AG08395 (cell line): ENCODE results near the gene C19orf67.
A peak's percentile ranks its signal among the peaks of the same experiment; 100 is the strongest.

Experiments used
- DNase-seq: peaks from one replicate; pipeline ENCODE4 v3.0.0; 2012; ENCODE audit warnings: mixed read lengths, low spot score

Gene C19orf67

GRCh38 chr19:14085309-14085995, at the start of gene C19orf67:
C19orf67 (minus strand) TSS chr19:14085783; CDS start chr19:14085627, 156 bp downstream.
- no peak for DNase-seq

GRCh38 chr19:14135355-14135754, 49.8 kb upstream of the C19orf67 start:
- no peak for DNase-seq

GRCh38 chr19:14127929-14128509, 42.4 kb upstream of the C19orf67 start:
- no peak for DNase-seq

GRCh38 chr19:14127176-14127575, 41.6 kb upstream of the C19orf67 start:
- no peak for DNase-seq

- DNase-seq, result no peak
Measured at GRCh38 chr19:14122924-14123323, 37.3 kb upstream of the C19orf67 start.

- no peak for DNase-seq
Measured at GRCh38 chr19:14120497-14120780, 34.9 kb upstream of the C19orf67 start.

GRCh38 chr19:14119644-14120496, 34.3 kb upstream of the C19orf67 start:
- no peak for DNase-seq

GRCh38 chr19:14119146-14119545, 33.6 kb upstream of the C19orf67 start:
- no peak for DNase-seq

- peak; percentile 76 for DNase-seq
Measured at GRCh38 chr19:14118165-14119051, 32.8 kb upstream of the C19orf67 start.

- DNase-seq, result peak; percentile 99
Measured at GRCh38 chr19:14117668-14118164, 32.1 kb upstream of the C19orf67 start, which contains the start of gene PRKACA. PRKACA (minus strand) TSS chr19:14117762; CDS start chr19:14117547, 215 bp downstream.

GRCh38 chr19:14116918-14117578, 31.5 kb upstream of the C19orf67 start:
- DNase-seq, result no peak

- DNase-seq, result no peak
Measured at GRCh38 chr19:14116525-14116917, 30.9 kb upstream of the C19orf67 start.

GRCh38 chr19:14115756-14116155, 30.2 kb upstream of the C19orf67 start:
- DNase-seq, result no peak

- DNase-seq, result no peak
Measured at GRCh38 chr19:14114854-14115253, 29.3 kb upstream of the C19orf67 start.

- no peak for DNase-seq
Measured at GRCh38 chr19:14114439-14114838, 28.9 kb upstream of the C19orf67 start.

GRCh38 chr19:14113762-14114414, 28.3 kb upstream of the C19orf67 start:
- no peak for DNase-seq

GRCh38 chr19:14112809-14113385, 27.3 kb upstream of the C19orf67 start:
- peak; percentile 52 for DNase-seq

GRCh38 chr19:14112051-14112808, 26.6 kb upstream of the C19orf67 start:
- DNase-seq, result no peak

- no peak for DNase-seq
Measured at GRCh38 chr19:14111486-14111885, 25.9 kb upstream of the C19orf67 start.

GRCh38 chr19:14110650-14111049, 25.1 kb upstream of the C19orf67 start:
- DNase-seq, result no peak
